ENCODE measurements around the gene CALM3. TPM values are rescaled to one million over a fixed set of nuclear protein-coding genes. Genes with fewer than 3 reads are reported as not detected.

CALM3 gene
- total and polyA plus RNA-seq, 2 donors (not counting 3 experiments of a cell fraction or from before 2014, with no cell fraction given): 305 to 425 TPM

- dilution Hi-C loops (cut with MboI; ENCODE audit: extremely low pct_ligation_motif_present, low sequenced_read_pairs) (no loop called here), intact Hi-C loops (cut with micrococcal nuclease) (no loop called here)
- Histone ChIP-seq H3K4me3 (replicated peaks in 1 of 3; ENCODE audit: insufficient read depth in 1 of 3, low read depth in 1 of 3, low read length in 3 of 3) (no peak overlapping the region), H3K27ac (ENCODE audit: insufficient read depth, low read depth, low read length) (no peak overlapping the region), H3K9me3 (replicated peaks; ENCODE audit: control insufficient read depth, insufficient read depth, low read length) (no peaks in the 10 kb centered on the region), H3K79me2 (ENCODE audit: control insufficient read depth, insufficient read depth, low read length) (no peaks in the 10 kb centered on the region), H4K20me1 (replicated peaks; ENCODE audit: control insufficient read depth, extremely low read depth, insufficient read depth, low read length) (no peaks in the 10 kb centered on the region), H3K9ac (replicated peaks; ENCODE audit: extremely low read depth, insufficient read depth, low read length) (no peak overlapping the region), H3K36me3 (ENCODE audit: control insufficient read depth in 2 of 2, extremely low read depth in 1 of 2, insufficient read depth in 2 of 2, low read length in 2 of 2) (no peaks in the 10 kb centered on the region), H2AFZ (ENCODE audit: low read depth, low read length) (no peak overlapping the region), H3K27me3 (ENCODE audit: control insufficient read depth in 2 of 2, insufficient read depth in 2 of 2, low read length in 2 of 2) (no peaks in the 10 kb centered on the region), H3K4me1 (ENCODE audit: control insufficient read depth, extremely low read depth, insufficient read depth, low read length) (peaks cover 9% of the 10 kb centered on the region), H3K4me2 (ENCODE audit: insufficient read depth, low read length) (no peak overlapping the region), H3K9me1 (replicated peaks; ENCODE audit: control insufficient read depth, extremely low read depth, insufficient read depth, low read length) (no peaks in the 10 kb centered on the region)
- ChIA-PET CTCF (interaction anchor here (13.9 kb wide), 1 partner anchor 43 kb away, joined by 422 read pairs; the partner anchor contains the start of gene DACT3), POLR2A (no interaction called here)
- FAIRE-seq (no peak), DNase-seq (ENCODE audit: low read depth, low spot score) (no peak)
- TF ChIP-seq MYC (IDR thresholded peaks at IDR 0.05; ENCODE audit: low read depth, low read length): no peak
- no peak for TF ChIP-seq FOS (IDR thresholded peaks at IDR 0.05; ENCODE audit: borderline replicate concordance, insufficient read depth, low read length)
- no peak for TF ChIP-seq JUN (IDR thresholded peaks at IDR 0.05; ENCODE audit: borderline replicate concordance, insufficient read depth, insufficient read length, low read depth)
- no peak for TF ChIP-seq CTCF (IDR thresholded peaks at IDR 0.05; ENCODE audit: extremely low read depth in 1 of 2, insufficient read depth in 1 of 2, low read depth in 1 of 2, low read length in 2 of 2)
- no peak for TF ChIP-seq EZH2 (IDR thresholded peaks at IDR 0.05; ENCODE audit: borderline replicate concordance, low read depth, low read length, severe bottlenecking)
- TF ChIP-seq POLR2A (IDR thresholded peaks at IDR 0.05; ENCODE audit: low read depth, low read length): no peak
- no peak for TF ChIP-seq GATA2 (IDR thresholded peaks at IDR 0.05; ENCODE audit: insufficient read depth, insufficient read length, low read depth, low read length)
- TF ChIP-seq MAX (IDR thresholded peaks at IDR 0.05; ENCODE audit: insufficient read depth, insufficient read length): no peak
- no peak for TF ChIP-seq POLR2AphosphoS5 (IDR thresholded peaks at IDR 0.05; ENCODE audit: insufficient read depth, low read depth, low read length)
- BruUV-seq (replicated peaks): no TSS peak
Measured at GRCh38 chr19:46621191-46622117, 20.3 kb downstream of the CALM3 start.
